Left ventricle myocardium superior (tissue), 1 donor: Measurements from ENCODE around the gene RFPL4A. TPM values are rescaled to one million over a fixed set of nuclear protein-coding genes. Genes with fewer than 3 reads are reported as not detected.

Source experiments
- ATAC-seq: fragments of 200-7000 bp; cut with Tn5 transposase; one replicate; pipeline ENCODE4 v1.9.1; 2020; ENCODE audit warnings: mild to moderate bottlenecking, moderate library complexity
- DNase-seq: peaks from one replicate; pipeline ENCODE4 v3.0.0-alpha.2; 2020
- intact Hi-C: fragments of 100-400 bp; cut with micrococcal nuclease; formaldehyde crosslinking; loops from one replicate; pipeline ENCODE4 v1.11.0; 2022
- total RNA-seq: library from RNA; stranded (reverse); fragmentation: NEBNext Ultra II Directional; extraction: Animal tissue kit (Norgen Biotek cat#: 25700); gene quantifications from one replicate; pipeline ENCODE4 v1.2.1, GENCODE V29; 2021
- donor health status: DM: no; HTN: yes; CAD: no; lungs with severe emphysema.

The RFPL4A gene
- total RNA-seq, 1 donor from 2014 or later = not detected

- DNase-seq (no peak), ATAC-seq (no peak)
- intact Hi-C loops = no loop called here
These were observed 22.2 kb downstream of the RFPL4A start for GRCh38 chr19:55781112-55781511.

GRCh38 chr19:55795021-55795420 lies 36.1 kb downstream of the RFPL4A start:
- ATAC-seq = no peak
- intact Hi-C loops = no loop called here
- no peak for DNase-seq

- no peak for ATAC-seq
- intact Hi-C loops = no loop called here
- no peak for DNase-seq
These were observed 42.5 kb downstream of the RFPL4A start for GRCh38 chr19:55801416-55801815.

GRCh38 chr19:55802281-55802680 lies 43.4 kb downstream of the RFPL4A start:
- ATAC-seq = no peak
- intact Hi-C loops = no loop called here
- no peak for DNase-seq

- DNase-seq (peak; percentile 34), ATAC-seq (no peak)
- intact Hi-C loops = no loop called here
These were observed 50.6 kb downstream of the RFPL4A start for GRCh38 chr19:55809381-55810058.

GRCh38 chr19:55811340-55811739 lies 52.4 kb downstream of the RFPL4A start:
- intact Hi-C loops = no loop called here
- DNase-seq (no peak), ATAC-seq (no peak)

GRCh38 chr19:55812449-55812848 lies 53.6 kb downstream of the RFPL4A start:
- DNase-seq (no peak), ATAC-seq (no peak)
- intact Hi-C loops = no loop called here

Other genes with a start within 250 kb of the RFPL4A start
- 15.2 TPM for gene SBK2, start 222.0 kb upstream of the RFPL4A start, total RNA-seq
- gene SBK3, start 213.6 kb upstream of the RFPL4A start, total RNA-seq = 16.6 TPM
- 14.7 TPM for gene ZNF579, start 178.2 kb upstream of the RFPL4A start, total RNA-seq
- gene FIZ1, start 159.6 kb upstream of the RFPL4A start, total RNA-seq = 16.3 TPM
- gene ZNF524, start 158.8 kb upstream of the RFPL4A start, total RNA-seq = 17.0 TPM
- 21.8 TPM for gene ZNF865, start 153.4 kb upstream of the RFPL4A start, total RNA-seq
- gene ZNF784, start 134.5 kb upstream of the RFPL4A start, total RNA-seq = 13.4 TPM
- gene ZNF580, start 118.1 kb upstream of the RFPL4A start, total RNA-seq = 12.3 TPM
- gene ZNF581, start 115.4 kb upstream of the RFPL4A start, total RNA-seq = 9.4 TPM
- gene CCDC106, start 110.9 kb upstream of the RFPL4A start, total RNA-seq = 16.8 TPM
- 79.9 TPM for gene U2AF2, start 104.1 kb upstream of the RFPL4A start, total RNA-seq
- gene EPN1, start 83.9 kb upstream of the RFPL4A start, total RNA-seq = 250 TPM
- not detected for gene NLRP9, start 20.7 kb upstream of the RFPL4A start, total RNA-seq
- gene RFPL4AL1, start 10.0 kb downstream of the RFPL4A start, total RNA-seq = not detected
- gene NLRP11, start 72.9 kb downstream of the RFPL4A start, total RNA-seq = not detected
- not detected for gene NLRP4, start 77.4 kb downstream of the RFPL4A start, total RNA-seq
- not detected for gene NLRP13, start 173.2 kb downstream of the RFPL4A start, total RNA-seq
- gene NLRP8, start 188.7 kb downstream of the RFPL4A start, total RNA-seq = not detected
- not detected for gene NLRP5, start 227.7 kb downstream of the RFPL4A start, total RNA-seq